Superior temporal gyrus (tissue), 1 donor: Measurements from ENCODE around the gene MVB12B.

Experiments
- DNase-seq: peaks from one replicate; pipeline ENCODE4 v3.0.0-alpha.2; 2016; ENCODE audit errors: extremely low spot score

The MVB12B gene

DNA sequence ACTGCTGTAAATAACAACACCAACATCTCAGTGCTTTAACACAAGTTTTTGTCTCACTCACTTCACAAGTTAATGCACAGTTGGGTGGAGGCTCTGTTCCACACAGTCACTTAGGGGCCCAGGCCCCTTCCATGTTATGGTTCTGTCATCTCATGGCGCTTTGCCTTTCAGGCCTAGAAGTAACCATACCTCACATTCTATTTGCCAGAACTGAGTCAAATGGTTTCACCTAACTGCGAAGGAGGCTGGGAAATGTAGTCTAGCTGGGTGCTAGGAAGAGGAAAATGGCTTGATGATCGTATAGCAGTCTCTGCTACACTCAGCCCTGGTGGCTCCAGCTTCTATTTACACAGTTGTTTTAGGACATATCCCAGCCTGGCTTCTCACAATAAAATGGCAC lies 23.1 kb upstream of the MVB12B start:
- no peak for DNase-seq

- no peak for DNase-seq
Measured at GRCh38 chr9:126304207-126304970, 22.2 kb upstream of the MVB12B start.

DNA sequence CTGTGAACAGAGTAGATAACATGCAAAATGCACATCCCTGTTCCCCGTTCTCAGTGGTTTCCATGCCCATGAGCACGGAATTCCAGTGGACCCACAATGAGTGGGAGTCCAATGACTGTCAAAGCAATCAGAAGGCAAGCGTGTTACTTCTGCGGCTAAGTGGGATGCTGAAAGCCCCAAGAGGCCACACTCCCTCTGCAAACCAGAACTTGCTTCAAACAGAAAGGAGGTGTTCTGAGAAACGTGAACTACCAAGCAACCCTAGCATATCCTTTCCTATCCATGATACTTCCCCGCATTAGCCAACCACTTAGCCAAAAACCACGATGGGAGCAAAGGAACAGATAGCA lies 21.7 kb upstream of the MVB12B start:
- no peak for DNase-seq

GRCh38 chr9:126306071-126306647 lies 20.5 kb upstream of the MVB12B start:
- no peak for DNase-seq

GRCh38 chr9:126307322-126308061 lies 19.1 kb upstream of the MVB12B start:
- DNase-seq: peak; percentile 90

DNA sequence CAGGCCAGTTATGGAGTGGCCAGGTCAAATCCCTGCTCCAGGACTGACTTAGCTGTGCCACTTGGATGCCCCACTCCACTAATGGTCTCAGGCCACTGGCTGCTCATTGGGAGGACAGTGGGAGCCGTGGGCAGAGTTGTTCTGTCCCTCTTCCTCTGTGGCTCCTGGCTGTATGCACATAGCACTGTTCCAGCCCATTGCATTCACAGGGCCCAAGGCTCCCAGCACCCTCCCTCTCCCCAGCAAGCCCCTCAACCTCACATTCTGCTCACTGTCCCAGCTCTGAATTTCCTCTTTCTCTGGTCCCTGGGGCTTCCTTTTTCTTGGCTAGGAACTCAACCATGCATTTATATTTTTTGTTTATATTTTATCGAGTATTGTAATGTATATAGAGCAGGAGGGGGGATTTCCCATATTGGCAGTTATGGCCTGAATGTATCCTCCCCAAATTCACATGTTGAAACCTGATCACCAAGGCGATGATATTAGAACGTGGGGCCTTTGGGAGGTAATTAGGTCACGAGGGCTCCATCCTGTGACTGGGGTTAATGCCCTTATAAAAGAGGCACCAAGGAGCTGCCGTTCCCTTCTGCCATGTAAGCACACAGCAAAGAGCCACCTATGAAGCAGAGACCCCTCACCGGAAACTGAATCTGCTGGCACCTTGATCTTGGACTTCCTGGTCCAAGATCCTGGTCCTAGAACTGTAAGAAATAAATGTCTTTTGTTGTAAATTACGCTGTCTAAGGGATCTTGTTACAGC lies 17.0 kb upstream of the MVB12B start:
- no peak for DNase-seq

DNA sequence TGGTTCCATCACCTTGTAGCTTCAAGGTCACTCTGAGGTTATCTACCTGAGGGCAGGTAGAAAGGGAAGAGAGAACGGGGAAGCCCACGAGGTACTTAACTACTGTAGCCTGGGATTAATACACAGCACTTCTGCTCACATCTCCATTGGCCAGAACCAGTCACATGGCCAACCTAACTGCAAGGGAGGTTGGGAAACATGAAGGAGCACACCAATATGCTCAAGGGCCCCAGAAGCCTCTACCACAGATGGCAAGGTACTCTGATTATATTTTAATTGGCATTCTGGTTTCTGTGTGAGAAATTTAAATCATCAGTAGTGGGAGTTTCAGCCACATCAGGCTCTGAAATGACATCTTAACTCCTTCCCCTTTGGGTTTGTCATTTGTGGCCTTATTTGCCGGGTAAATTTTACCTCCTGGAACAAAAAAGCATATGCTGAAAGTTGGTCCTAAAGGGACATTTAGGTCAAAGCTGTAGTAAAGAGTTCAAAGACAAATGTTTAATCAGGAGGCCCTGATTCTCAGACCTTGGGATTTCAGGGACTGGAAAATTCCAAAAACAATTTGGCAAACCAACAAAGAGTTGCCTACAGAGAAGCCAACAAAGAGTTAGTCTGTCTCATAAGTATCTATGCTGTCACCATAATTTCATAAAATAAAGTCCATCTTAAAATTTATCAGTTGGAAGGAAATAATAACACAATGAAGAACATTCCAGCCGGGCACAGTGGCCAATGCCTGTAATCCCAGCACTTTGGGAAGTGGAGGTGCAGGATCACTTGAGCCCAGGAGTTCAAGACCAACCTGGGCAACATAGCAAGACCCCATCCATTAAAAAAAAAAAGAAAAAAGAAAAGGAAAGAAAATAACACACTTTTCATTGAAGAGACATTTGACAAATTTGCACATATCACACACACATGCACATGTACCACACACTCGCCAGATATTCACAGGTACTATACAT lies 13.8 kb upstream of the MVB12B start:
- DNase-seq: no peak

DNA sequence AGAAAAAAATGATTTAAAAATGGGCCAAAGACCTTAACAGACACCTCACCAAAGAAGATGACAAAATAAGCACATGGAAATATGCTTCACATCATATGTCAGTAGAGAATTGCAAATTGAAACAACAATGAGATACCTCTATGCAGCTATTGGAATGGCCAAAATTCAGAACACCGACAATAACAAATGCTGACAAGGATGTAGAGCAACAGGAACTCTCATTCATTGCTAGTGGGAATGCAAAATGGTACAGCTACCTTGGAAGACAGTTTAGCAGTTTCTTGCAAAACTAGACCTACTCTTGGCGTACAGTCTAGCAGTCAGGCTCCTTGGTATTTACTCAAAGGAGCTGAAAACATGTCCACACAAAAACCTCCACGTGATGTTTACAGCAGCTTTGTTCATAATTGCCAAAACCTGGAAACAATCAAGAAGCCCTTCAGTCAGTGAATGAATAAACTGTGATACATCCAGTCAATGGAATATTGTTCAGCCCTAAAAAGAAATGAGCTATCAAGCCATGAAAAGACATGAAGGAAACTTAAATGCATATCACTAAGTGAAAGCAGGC lies 10.5 kb upstream of the MVB12B start:
- DNase-seq: peak; percentile 9

DNA sequence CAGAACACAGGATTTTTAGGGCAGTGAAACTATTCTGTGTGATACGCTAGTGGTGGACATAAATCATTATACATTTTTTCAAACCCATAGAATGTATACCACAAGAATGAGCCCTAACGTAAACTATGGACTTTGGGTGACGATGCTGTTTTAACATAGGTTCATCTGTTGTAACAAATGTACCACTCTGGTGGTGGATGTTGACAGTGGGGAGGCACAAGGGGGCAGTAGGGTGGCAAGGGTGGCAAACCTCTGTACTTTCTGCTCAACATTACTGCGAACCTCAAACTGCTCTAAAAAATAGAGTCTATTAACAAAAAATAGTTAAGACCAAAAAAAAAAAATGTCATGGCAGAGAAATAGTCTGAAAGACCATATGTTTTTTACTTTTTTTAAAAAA lies 9.1 kb upstream of the MVB12B start:
- no peak for DNase-seq

GRCh38 chr9:126318858-126319257 lies 7.8 kb upstream of the MVB12B start:
- DNase-seq: no peak

GRCh38 chr9:126319671-126320070 lies 7.0 kb upstream of the MVB12B start:
- no peak for DNase-seq

- no peak for DNase-seq
Measured at GRCh38 chr9:126320158-126320922, 6.3 kb upstream of the MVB12B start.

- no peak for DNase-seq
Measured at GRCh38 chr9:126321742-126322141, 4.9 kb upstream of the MVB12B start.

DNA sequence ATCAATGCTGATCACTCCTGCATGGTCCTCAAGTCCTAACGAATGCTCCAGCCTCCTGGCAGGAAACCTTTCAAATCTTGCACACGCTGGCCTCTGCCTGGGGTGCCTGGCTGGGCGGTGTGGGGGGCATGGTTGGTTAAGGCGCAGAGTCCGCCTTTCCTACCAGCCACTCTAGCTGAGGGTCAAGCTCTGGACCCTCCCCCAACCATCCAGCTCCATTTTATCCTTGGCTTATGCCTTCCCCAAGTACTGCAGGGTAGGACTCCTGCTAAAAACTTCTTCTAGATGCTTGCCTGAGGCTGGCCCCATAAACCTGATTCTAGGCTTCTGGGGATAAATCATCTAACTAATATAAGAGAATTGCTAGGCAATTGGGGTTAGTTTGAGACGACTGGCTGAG lies 808 bp upstream of the MVB12B start:
- no peak for DNase-seq

DNA sequence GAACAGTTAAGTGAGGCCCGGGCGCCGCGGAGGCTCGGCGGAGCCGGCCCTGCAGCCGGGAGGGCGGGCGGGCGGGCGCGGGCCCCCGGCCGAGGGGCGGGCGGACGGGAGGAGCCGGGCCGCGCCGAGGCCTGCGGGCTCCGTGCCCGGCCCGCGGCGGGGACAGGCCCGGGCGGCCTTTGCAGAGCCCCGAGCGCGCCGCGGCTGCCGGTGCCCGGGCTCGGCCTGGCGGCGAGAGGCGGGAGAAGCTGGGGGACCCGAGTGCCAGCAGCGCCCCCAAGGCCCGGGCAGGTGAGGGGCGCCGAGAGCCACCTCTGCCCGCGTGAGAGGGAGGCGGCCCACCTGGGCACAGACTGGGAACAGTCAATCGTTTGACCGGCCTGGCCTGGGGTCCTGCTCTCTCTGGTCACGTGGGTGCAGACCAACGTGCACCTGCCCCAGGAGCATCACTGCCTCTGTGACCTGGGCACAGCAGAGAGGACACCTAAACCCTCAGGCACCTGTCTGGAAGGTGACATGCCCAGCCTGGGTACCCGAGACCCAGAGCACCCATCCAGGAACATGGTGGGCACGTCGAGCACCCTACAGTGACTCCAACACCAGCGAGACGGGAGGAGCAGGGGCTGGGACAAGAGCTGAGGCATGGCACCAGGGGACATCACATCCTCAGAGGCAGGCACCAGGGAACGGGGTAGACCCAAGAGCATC lies 531 bp downstream of the MVB12B start:
- DNase-seq: no peak

DNA sequence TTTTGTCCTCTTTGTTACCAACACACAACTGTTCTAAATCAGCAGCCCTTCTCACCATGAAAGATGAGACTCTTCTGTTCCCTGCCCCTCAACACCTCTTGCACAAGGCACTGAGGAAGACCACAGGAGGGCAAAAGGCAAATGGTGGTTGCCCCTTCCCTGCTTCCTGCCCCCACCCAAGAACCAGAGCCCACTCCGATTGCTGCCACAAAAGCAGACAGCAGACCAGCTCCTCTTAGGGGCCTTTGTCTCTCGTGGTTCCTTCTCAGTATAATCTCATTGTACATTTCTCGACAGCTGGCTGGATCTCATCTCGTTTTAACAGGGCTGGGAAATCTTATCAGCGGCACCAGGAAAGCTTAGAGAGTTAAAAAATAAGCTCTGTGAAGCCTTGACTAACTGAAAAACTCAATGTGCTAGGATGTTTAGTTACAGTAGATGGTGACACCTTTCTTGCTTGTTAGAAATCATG lies 1.1 kb downstream of the MVB12B start:
- DNase-seq: no peak

DNA sequence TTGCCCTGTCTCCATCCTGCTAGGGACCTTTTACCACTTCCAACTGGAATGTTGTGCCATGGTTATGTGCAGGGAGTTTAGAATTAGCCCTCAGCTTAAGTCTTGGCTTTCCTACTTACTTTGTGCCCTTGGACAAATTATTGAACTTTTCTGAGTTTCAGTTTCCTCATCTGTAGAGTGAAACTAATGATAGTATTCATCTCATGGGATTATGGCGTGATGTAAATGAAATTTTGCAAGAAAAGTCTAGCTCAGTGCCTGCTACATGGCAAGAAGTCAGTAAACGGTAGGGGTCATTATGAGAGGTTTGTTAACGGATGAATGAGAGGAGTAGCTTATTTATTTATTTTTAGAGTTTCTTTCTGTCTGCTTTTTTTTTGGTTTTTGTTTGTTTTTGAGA lies 1.8 kb downstream of the MVB12B start:
- no peak for DNase-seq

DNA sequence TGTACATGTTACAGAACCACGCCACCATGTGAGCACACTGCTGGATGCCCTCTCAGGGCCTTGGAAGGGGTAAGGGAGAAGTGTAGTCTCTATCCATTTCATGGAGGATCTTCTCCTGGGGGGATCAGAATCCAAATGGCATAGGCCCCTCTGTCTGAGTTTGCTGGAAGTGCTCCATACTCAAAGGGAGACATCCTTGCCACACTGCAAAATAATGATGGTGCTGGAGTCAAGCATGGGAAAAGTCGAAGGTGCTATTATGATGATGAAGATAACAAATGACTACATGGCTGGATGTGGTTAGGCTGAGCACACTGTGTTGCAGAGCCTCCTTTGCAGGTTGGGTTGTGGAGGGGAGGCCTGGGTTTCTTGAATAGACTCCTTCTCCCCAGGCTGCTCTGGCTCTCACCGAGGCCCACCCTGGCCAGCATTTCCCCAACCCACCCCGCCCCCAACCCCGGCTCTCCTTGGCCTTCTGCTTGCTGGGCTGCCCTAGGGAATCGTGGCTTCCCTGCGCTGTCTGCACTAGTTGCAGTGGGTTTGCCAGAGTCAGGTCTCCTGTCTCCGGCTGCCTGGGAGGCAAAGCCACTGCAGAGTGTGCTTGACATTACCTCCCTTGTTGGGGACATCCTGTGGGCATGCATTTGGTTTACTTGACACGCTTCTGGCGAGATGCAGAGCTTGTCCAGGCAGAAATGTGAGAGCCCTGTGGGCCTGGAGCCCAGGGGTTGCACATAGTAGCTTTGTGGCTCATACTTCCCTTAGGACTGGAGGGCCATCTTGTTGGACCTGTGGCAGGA lies 3.0 kb downstream of the MVB12B start:
- no peak for DNase-seq
